GM12873 (cell line): ENCODE measurements around the gene TTLL8.

ENCODE experiments used
- CTCF ChIP-seq: IDR thresholded peaks from 2 replicates; pipeline ENCODE4 v1.5.1; 2012; ENCODE audit warnings: low read depth, mild to moderate bottlenecking, moderate library complexity, low read length, control low read depth; ENCODE audit not compliant: insufficient read depth; ENCODE audit errors: missing control alignments

Gene TTLL8

GRCh38 chr22:49976439-49977175, 81.5 kb downstream of the TTLL8 start:
- TF ChIP-seq CTCF, result no peak

GRCh38 chr22:49975543-49976389, 82.3 kb downstream of the TTLL8 start:
- TF ChIP-seq CTCF, result no peak

- TF ChIP-seq CTCF, result no peak
Measured at GRCh38 chr22:49973018-49973961, 84.8 kb downstream of the TTLL8 start.

GRCh38 chr22:49972163-49973017, 85.7 kb downstream of the TTLL8 start:
- TF ChIP-seq CTCF, result no peak

GRCh38 chr22:49971232-49972162, 86.6 kb downstream of the TTLL8 start:
- no peak for TF ChIP-seq CTCF

- TF ChIP-seq CTCF, result no peak
Measured at GRCh38 chr22:49970528-49971231, 87.4 kb downstream of the TTLL8 start.
